ENCODE results near the gene KLHL21. TPM values are rescaled to one million over a fixed set of nuclear protein-coding genes. Genes with fewer than 3 reads are reported as not detected.

The KLHL21 gene
- total and polyA plus RNA-seq, 12 donors: 20.4 to 93.3 (median 69.6) TPM

- intact Hi-C loops (cut with DNase I): loop anchor here in 3 of 10 donors (1.0 to 2.0 kb wide), 2 partner anchors 24 kb away; partner anchors contain the start of genes NOL9 (in 3 of the 3) and TAS1R1 (in 1 of the 3)
- Histone ChIP-seq H3K27me3 (no peaks in the 10 kb centered on the region), H3K27ac (peak overlapping the region; percentile 68 to 97 (median 94)), H3K36me3 (peaks cover 0 to 14% (median 0%) of the 10 kb centered on the region in 9 donors), H3K4me3 (peak overlapping the region in 7 of 10 donors; percentile 86 to 98 (median 89)), H3K4me1 (peaks cover 18 to 44% (median 40%) of the 10 kb centered on the region in 9 donors), H3K9me3 (no peaks in the 10 kb centered on the region)
- DNase-seq (no peak), ATAC-seq (no peak)
- TF ChIP-seq CTCF (IDR thresholded peaks at IDR 0.05): no peak
- 87 to 92% methylated on average over 14 of the region's 14 CpGs for WGBS, 2 donors
These were observed 23.9 kb downstream of the KLHL21 start for GRCh38 chr1:6578624-6579373.

DNA sequence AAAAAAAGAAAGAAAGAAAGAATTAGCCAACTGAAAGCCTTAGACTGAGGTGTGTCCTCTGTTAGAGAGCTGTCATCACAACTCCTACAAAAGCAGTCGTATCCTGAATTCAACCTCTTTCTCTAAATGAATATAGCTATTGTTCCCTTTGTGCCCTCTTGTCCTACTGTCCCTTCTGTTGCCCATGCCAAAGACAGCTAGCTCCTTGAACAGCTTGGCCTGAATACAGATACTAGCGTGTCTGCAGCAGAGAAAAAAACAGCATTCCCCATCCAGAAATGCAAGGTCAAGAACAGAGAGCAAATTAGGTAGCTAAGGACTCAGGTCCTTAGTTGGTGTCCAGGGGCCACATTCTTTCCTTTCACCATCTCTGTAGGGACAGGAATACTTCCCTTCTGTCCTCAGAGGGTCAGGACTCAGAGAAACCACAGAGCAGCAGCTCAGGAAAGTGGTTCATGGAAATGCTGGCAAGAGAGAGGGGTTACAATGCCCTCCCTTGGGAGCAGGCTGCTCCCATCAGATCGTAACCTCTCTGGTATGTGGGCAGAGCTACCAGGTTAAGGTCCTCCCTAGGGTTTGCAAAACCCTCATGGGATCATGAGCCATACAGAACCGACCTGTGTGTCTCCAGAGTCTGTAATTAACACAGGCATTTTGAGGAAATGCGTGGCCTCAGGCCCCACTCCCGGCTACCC lies 24.7 kb downstream of the KLHL21 start:
- Histone ChIP-seq H3K27ac (peak overlapping the region in 7 of 10 donors; percentile 25 to 95 (median 93)), H3K4me3 (no peak overlapping the region), H3K27me3 (no peaks in the 10 kb centered on the region), H3K36me3 (peaks cover 0 to 11% (median 0%) of the 10 kb centered on the region in 9 donors), H3K9me3 (no peaks in the 10 kb centered on the region), H3K4me1 (peaks cover 18 to 43% (median 40%) of the 10 kb centered on the region in 9 donors)
- DNase-seq: no peak
- 67 to 70% methylated on average over 6 of the region's 6 CpGs for WGBS, 2 donors
- intact Hi-C loops (cut with DNase I): loop anchor here in 1 of 10 donors (2.0 kb wide), 1 partner anchor 23 kb away; the partner anchor contains the start of genes NOL9 and TAS1R1
- TF ChIP-seq CTCF (IDR thresholded peaks at IDR 0.05): no peak
- no peak for ATAC-seq

GRCh38 chr1:6574818-6575217 lies 27.9 kb downstream of the KLHL21 start:
- intact Hi-C loops (cut with DNase I): loop anchor here in 1 of 10 donors (5.0 kb wide), 1 partner anchor 52 kb away; no protein-coding TSS in a partner anchor
- peaks cover 6 to 20% (median 14%) of the 10 kb centered on the region in 9 donors for H3K4me1 ChIP-seq
- DNase-seq (no peak), ATAC-seq (no peak)
- no peak overlapping the region for H3K4me3 ChIP-seq
- WGBS, 2 donors: 84 to 87% methylated on average over 14 of the region's 14 CpGs
- H3K27me3 ChIP-seq: no peaks in the 10 kb centered on the region
- H3K9me3 ChIP-seq: peaks cover 0 to 8% (median 0%) of the 10 kb centered on the region in 11 donors
- no peak overlapping the region for H3K27ac ChIP-seq
- H3K36me3 ChIP-seq: no peaks in the 10 kb centered on the region
- TF ChIP-seq CTCF (IDR thresholded peaks at IDR 0.05): no peak

- no peaks in the 10 kb centered on the region for H3K36me3 ChIP-seq
- DNase-seq: no peak
- H3K9me3 ChIP-seq: peaks cover 0 to 8% (median 0%) of the 10 kb centered on the region in 11 donors
- no peak for ATAC-seq
- H3K27ac ChIP-seq: no peak overlapping the region
- TF ChIP-seq CTCF (IDR thresholded peaks at IDR 0.05): no peak
- peaks cover 2 to 16% (median 9%) of the 10 kb centered on the region in 9 donors for H3K4me1 ChIP-seq
- no peaks in the 10 kb centered on the region for H3K27me3 ChIP-seq
- H3K4me3 ChIP-seq: no peak overlapping the region
- intact Hi-C loops (cut with DNase I): loop anchor here in 1 of 10 donors (5.0 kb wide), 1 partner anchor 53 kb away; no protein-coding TSS in a partner anchor
- 78 to 84% methylated on average over 8 of the region's 8 CpGs for WGBS, 2 donors
These were observed 28.5 kb downstream of the KLHL21 start for GRCh38 chr1:6574025-6574620.
